GM19324 (cell line): ENCODE data around the gene LCOR.

Source experiments
- ATAC-seq: cut with Tn5 transposase; IDR thresholded peaks from one replicate; pipeline ENCODE4 v1.9.1; 2021; ENCODE audit warnings: mild to moderate bottlenecking, moderate library complexity; ENCODE audit not compliant: unreplicated experiment, low FRiP score

LCOR gene

GRCh38 chr10:97003804-97004201, 171.7 kb downstream of the LCOR start:
- ATAC-seq = no peak

DNA sequence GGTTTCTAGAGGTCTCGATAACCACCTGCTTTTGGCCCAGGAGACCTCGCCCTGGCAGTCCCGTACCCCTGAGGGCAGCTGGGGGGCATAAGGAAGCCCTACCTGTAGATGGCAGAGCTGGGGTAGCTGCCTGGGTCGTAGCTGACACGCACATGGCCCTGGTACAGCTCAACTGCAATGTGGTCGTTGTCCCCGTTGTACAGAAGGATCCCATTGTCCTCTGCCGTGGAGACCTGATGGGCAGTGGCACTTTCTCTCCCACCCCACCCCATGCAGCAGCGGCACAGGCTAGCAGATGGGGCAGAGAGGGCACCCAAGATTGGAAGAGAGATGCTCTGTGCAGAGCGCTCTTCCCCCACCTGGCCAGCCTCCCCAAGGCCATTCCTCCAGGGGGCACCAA, 172.5 kb downstream of the LCOR start:
- no peak for ATAC-seq

- ATAC-seq = no peak
Measured at GRCh38 chr10:97005349-97005748, 173.3 kb downstream of the LCOR start.

DNA sequence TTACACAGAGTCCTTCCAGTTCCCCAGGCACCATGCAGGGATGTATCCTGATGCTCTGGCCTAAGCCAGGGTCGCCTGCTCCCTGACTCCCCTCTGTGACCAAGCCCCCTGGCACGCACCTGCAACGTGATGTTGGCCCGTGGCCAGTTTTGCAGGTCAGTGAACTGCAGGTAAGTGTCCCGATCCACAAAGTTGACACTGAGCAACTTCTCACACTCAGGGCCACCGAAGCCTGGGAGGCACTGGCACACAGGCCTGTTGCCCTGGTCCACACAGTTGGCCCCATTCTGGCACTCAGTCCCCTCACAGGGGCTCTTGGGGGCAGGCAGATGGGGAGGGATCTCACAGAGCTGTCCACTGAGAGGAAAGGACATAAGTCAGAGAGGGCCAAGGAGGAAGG, 174.3 kb downstream of the LCOR start:
- no peak for ATAC-seq

GRCh38 chr10:97007417-97007816, 175.3 kb downstream of the LCOR start:
- no peak for ATAC-seq

GRCh38 chr10:97010695-97011206, 178.7 kb downstream of the LCOR start:
- no peak for ATAC-seq

DNA sequence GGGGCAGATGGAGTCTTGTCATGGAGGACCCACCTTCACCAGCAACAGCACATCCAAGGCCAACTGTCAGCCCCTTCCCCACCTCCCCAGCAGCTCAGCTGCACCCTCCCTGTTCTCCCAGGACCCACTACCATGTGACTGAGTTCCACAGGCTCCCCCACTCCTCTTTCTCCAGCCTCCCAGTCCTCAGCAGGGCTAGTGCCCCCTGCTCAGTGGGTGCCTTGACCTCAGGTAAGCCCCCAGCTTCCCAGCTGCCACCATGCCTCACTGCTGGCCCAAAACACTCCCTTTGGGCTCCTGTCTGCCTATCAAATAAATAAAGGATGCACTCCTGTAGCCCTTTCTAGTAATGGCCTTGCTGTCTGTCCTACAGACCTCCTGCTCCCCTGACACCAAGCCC, 179.3 kb downstream of the LCOR start:
- ATAC-seq = no peak

DNA sequence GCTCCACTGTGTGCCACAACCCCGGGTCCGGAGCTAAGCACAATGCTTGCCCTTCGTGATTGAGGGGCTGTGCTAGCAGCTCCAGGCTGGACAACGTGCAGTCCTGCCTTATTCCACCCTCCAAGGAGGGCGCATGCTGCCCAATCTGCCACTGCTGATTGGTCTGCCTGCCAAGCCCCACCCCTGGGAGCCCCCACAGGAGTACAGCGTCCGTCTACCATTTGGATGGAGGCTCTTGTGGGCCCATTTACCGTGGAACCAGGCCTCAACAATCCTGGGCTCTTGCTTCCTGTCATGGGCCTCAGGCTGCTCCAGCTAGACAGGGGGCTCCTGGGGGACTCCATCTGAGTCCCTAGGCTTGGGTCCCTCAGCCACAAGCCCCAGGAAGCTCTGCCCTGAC, 180.4 kb downstream of the LCOR start:
- no peak for ATAC-seq

- no peak for ATAC-seq
Measured at GRCh38 chr10:97013568-97013967, 181.5 kb downstream of the LCOR start.

DNA sequence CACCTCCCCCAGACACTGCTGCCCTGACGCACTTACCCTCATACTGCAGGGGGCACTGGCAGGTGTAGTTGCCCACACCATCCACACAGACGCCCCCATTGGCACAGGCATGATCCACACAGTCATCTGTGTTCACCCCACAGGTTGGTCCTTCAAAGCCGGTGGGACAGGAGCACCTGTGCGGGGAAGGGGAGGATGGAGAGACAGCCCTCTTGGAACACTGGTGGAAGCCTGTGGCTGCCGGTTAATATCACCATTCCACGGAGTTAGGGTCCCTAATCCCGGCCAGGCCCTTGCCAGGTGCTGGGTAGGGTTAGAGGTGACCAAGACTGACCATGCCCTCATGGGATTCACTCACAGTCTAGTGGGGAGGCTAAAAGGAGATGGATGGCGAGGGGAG, 181.9 kb downstream of the LCOR start:
- ATAC-seq = no peak

- ATAC-seq = no peak
Measured at GRCh38 chr10:97015240-97015639, 183.1 kb downstream of the LCOR start.

DNA sequence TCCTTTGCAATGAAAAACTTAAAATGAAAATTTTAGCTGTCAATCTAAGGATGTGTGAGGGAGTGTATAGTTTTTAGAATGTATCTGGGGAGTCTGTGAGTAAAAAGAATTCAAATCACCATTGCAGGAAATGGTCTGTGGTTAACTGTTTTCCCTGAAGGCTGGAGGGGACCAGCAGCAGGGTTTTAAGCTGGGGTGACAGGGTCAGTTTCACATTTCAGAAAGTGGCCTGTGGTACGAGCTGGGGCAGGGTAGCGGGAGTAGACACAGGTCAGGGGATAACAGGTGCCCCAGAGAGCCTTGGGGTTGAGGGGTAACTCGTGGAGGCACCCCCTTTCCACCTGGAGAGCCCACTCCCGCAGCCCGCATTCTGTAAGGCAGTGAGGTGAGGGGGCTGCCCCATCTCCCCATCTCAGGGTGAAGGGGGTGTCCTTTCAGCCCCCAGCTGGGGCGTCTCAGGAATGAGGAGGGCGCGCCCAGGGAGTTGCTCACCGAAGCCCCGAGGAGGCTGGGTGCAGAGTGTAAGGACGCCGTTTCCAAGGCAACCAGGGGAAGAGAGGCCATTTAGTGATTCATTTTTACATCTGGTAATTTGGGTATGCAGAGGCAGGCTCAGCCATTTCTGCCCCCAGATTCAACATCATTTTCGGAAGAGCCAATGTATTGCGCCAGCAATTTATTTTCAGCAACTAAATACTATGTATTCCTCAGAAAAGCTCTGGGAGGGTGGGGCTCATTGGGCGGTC, 184.8 kb downstream of the LCOR start:
- ATAC-seq = peak; percentile 60

DNA sequence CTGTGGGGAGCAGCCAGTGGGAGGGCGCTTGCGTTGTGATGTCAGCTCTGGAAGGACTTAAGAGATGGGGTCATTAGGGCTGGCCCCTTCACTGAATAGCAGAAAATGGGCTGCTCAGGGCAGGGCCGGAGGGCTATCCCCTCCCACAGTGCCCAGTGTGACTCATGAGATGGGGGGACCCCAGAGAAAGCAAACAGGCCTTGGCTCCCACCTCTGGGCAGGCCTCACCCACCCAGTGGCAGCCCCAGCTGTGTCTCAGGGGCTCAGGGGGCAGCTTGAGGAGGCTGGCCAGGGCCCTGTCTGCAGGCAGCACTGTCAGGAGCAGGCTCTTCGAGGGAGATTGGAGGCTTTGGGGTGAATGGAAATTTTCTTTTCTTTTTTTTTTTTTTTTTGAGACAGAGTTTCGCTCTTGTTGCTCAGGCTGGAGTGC, 185.4 kb downstream of the LCOR start:
- no peak for ATAC-seq

DNA sequence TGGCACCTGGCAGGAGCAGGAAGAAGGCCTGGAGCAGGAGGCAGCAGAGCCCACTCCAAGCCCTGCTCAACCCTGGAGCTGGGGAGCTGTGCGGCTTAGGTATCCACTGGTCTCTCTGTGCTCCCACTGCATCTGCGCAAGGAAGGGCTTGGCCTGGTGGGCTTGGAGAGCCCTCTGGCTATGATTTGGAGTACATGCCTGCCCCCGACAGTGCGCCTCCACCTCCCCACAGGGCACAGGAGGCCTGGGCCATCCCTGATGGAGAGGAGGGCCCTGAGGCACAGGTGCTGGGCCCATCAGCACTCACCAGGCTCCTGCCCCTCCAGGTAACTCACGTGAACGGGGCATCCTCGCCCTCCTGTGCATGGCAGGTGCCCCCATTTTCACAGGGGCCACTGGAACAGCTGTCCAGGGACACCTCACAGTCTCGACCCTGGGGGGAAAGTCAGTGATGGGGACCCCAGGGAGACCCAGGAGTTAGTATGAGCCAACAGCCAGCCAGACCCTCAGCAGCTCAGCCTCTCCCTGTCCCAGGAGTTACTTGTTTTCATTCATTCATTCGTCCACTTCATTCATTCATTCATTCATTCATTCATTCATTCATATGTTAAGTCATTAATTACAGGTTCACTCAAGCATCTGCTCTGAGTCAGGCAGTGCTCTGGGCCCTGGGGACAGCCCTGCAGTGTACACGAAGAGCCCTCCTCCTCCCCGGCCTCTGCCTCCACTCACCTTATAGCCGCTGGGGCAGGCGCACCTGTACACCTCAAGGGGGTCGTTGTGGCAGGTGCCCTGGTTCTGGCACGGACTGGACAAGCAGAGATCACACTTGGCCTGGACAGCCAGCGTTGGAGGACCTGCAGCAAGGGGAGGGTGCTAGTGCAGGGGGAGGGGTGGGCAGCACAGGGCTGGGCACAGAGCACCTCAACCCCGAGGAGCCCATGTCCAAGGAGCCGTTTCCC, 186.4 kb downstream of the LCOR start:
- ATAC-seq = no peak

DNA sequence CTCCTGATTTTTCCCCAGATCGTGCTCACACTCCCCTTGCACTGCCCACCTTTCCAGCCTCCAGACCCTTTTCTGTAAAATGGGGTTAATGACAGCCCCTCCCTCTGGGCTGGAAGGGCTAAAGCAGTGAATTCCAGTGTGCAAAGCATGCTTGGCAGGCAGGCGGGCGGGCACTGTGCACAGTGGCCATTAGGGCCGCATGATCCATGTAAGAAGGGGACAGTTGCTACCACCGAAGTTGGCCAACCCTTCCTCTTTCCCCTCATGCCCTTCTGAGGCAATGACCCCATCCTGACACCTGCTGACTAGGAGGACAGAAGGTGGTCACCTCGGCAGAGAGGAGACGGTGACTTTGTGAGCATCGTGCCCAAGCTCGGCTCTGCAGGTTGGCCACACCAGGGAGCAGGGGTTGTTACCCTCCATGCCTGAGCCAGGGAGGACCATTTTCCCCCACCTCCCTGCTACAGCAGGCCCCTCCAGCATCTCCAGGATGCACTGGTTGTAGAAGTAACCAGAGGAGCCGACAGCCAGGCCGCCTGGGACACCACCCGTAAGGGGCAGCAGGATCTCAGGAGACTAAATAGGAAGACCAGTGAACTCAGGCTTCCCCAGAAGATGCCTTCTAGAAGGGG, 187.2 kb downstream of the LCOR start:
- ATAC-seq = no peak

GRCh38 chr10:97020452-97021400, 188.6 kb downstream of the LCOR start:
- ATAC-seq = no peak

- no peak for ATAC-seq
Measured at GRCh38 chr10:97022616-97023015, 190.5 kb downstream of the LCOR start.

DNA sequence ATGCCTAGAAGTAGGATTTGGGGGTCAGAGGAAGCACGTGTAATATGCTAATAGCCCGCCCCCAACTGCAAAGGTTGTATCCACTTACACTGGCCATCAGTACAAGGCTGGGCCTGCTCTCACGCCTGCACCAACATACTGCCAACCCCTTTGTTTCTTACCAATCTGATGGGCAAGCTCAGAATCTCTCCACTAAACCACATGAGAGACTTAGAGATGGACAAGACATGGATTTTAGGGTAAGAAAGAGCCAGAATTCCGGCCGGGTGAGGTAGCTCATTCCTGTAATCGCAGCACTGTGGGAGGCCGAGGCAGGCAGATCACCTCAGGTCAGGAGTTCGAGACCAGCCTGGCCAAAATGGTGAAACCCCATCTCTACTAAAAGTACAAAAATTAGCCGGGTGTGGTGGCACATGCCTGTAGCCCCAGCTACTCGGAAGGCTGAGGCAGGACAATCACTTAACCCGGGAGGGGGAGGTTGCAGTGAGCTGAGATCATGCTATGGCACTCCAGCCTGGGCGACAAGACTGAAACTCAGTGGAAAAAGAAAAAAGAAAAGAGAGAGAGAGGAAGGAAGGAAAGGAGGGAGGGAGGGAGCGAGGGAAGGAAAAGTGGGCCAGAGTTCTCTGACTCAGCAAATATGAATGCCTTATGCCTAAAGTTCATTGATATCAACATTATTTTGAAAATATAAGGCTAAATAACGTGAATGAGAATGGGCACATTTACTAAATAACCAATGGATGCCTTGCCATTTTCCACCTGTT, 191.5 kb downstream of the LCOR start:
- ATAC-seq = no peak
